ENCODE data around the gene ATL1.
"Not testable (repeated sequence)": the region's sequence is repeated elsewhere in the genome, so short reads cannot be mapped to it uniquely, and the experiment has no call there.

ATL1 gene

GRCh38 chr14:50659327-50659974, 99.5 kb downstream of the ATL1 start:
- no peak for DNase-seq

GRCh38 chr14:50664579-50664978, 104.6 kb downstream of the ATL1 start:
- not testable (repeated sequence) for DNase-seq

- not testable (repeated sequence) for DNase-seq
These were observed 105.4 kb downstream of the ATL1 start for GRCh38 chr14:50665300-50665699.

- no peak for DNase-seq
These were observed 107.1 kb downstream of the ATL1 start for GRCh38 chr14:50666772-50667683.

DNA sequence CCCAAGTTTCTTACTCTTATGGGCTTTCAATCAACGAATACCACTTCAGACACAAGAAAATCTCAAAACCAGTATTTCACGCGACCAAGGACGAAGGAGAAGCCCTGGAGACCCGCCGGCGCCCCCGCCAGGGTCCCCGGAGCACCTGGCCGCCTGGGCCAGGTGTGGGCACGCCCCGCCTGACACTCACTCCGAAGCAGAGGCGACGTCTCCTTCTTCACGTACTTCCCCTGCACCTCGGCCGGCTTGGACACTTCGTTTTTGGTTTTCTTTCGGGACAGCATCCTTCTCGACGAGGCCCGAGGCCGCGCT, 107.7 kb downstream of the ATL1 start:
- DNase-seq = no peak

DNA sequence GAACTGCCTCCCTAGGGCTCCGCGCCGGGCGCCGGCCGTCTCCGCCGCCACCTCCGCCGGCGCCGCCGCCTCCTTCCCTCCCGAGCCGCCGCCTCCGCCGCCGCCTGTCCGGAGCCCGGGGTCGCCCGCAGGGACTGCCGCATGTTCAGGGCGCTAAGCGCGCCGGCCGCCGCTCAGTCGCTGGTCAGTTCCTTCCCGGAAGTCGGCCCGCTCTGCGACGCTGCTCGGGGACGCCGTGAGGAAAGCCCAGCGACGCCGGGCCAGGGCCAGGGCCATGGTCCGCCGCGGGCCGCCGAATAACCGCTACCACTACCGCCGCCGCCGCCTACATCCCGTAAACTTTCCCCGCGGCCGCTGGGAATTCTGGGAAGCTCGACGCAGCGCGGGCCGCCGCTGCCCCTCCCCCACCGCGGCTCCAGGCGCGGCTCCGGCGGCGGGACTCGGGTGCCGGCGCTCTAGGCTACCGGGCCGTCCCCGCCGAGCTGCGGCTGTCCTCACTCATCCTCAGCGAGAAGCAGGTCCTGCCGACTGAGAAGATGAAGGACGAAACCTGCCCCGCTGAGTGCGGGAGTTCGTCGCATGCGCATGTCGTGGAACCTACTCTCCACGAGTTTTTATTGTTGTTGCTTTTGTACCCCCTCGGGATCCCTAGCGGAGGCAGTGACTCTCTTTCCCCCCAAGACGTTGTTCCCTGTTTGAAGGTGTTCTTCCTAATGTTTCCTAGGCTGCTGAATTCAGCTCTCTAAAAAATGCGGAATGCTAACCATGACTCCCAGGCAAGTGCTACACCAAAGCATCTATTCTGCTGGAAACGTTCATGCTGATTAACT, 108.3 kb downstream of the ATL1 start, which contains the start of gene SAV1:
Gene SAV1, minus strand, starts transcription at position 311 of the 830 bp plus-strand sequence. CDS start 339 bp downstream, outside the sequence.
- peak; percentile 54 for DNase-seq

DNA sequence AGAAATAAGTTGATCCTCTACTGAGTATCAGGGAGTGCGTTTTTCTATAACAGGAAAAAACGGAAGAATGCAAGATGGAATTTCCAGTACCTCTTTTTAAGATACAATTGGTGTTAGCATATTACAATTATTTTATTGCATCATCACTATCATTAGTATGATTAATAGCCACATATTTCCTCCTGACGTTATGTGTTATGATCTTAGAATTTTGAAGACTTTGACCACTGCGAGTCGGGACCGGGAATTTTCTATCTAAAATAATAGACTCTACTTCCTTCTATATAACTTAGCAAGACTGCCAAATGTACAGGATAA, 108.8 kb downstream of the ATL1 start:
- no peak for DNase-seq

- no peak for DNase-seq
These were observed 109.6 kb downstream of the ATL1 start for GRCh38 chr14:50669441-50669986.

- DNase-seq = no peak
These were observed 110.4 kb downstream of the ATL1 start for GRCh38 chr14:50670196-50670865.

DNA sequence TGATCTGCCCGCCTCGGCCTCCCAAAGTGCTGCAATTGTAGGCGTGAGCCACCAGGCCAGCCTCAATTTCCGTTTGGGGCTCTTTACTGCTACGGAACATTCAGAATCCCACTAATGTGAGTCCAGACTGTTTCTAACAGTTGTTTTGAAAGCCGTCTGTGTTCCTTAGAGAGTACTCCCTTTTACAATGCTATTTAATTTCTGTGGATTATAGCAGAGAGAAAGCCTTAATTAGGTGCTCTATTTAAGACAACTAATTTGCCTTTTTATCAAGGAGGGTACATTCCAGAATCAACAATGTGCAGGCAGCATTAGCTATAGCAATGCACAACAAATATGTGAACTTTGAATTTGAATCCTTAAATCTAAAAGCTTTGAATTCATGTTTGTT, 110.9 kb downstream of the ATL1 start:
- no peak for DNase-seq

- no peak for DNase-seq
These were observed 115.7 kb downstream of the ATL1 start for GRCh38 chr14:50675597-50675996.

GRCh38 chr14:50676814-50677516, 117.0 kb downstream of the ATL1 start:
- DNase-seq = no peak

DNA sequence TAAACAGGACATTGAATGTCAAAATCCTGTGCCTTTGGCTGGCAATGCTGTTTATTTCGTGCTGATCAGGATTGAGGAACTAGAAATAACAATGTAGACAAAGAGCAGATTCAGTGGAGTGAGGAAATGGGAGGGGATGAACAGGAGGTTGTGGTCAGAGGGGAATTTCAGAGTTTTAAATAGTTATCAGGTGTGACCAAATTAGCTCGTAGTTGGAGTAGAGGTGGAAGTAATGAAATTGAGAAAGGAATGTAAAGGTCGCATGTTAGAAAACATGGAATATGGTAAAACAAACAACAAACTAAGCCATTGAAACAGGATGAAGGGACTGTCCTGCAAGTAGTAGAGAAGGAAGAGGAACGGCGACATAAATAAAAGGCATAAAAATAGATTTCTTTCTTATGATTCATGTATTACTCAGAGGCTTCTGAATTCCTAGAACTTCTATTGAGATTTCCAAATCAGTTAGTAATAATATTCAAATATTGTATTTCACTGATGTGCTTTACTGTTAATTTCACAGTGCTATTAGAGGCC, 117.7 kb downstream of the ATL1 start:
- DNase-seq = no peak

GRCh38 chr14:50678163-50678562, 118.2 kb downstream of the ATL1 start:
- no peak for DNase-seq

- no peak for DNase-seq
These were observed 119.7 kb downstream of the ATL1 start for GRCh38 chr14:50679674-50680073.
